ENCODE measurements around the gene FILIP1L.

GRCh38 chr3:99883693-99884092 is 230.6 kb downstream of the FILIP1L start:
- TF ChIP-seq FOXM1 (IDR thresholded peaks at IDR 0.05; ENCODE audit: low read depth) = no peak
- TF ChIP-seq POLR2AphosphoS5 (IDR thresholded peaks at IDR 0.05; ENCODE audit: low read depth, low read length) = no peak
- TF ChIP-seq TAF1 (IDR thresholded peaks at IDR 0.05; ENCODE audit: borderline replicate concordance, low read depth, low read length) = no peak
- no peak for TF ChIP-seq IRF3 (IDR thresholded peaks at IDR 0.05; ENCODE audit: low read depth, low read length)
- TF ChIP-seq CTCF (IDR thresholded peaks at IDR 0.05) = no peak
- no peak for TF ChIP-seq RAD21 (IDR thresholded peaks at IDR 0.05; ENCODE audit: low read length)
- no peak for TF ChIP-seq TCF12 (IDR thresholded peaks at IDR 0.05)

Measured in SK-N-SH (cell line).